ENCODE results near the gene UBAP2. TPM values are rescaled to one million over a fixed set of nuclear protein-coding genes. Genes with fewer than 3 reads are reported as not detected.

UBAP2 gene
- polyA plus RNA-seq, 1 donor = 92.0 TPM

- no peak for DNase-seq
These were observed 126.5 kb downstream of the UBAP2 start for GRCh38 chr9:33921967-33922895.

GRCh38 chr9:33919276-33919897, 129.3 kb downstream of the UBAP2 start:
- DNase-seq = no peak

DNA sequence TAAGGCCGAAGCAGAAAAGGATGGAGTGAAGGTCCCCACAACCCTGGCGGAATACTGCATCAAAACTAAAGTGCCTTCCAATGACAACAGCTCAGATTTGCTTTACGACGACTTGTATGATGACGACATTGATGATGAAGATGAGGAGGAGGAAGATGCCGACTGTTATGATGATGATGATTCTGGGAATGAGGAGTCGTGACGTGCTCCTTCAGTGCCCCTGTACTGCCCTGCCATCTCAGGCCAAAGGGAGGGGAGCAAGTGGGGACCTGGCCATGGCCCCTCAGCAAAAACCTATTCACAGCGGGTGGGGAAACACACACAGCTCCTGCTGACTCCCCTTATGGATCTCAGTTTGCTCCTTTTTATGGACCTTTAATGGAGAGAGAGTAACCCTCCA, 131.7 kb downstream of the UBAP2 start:
- no peak for DNase-seq

DNA sequence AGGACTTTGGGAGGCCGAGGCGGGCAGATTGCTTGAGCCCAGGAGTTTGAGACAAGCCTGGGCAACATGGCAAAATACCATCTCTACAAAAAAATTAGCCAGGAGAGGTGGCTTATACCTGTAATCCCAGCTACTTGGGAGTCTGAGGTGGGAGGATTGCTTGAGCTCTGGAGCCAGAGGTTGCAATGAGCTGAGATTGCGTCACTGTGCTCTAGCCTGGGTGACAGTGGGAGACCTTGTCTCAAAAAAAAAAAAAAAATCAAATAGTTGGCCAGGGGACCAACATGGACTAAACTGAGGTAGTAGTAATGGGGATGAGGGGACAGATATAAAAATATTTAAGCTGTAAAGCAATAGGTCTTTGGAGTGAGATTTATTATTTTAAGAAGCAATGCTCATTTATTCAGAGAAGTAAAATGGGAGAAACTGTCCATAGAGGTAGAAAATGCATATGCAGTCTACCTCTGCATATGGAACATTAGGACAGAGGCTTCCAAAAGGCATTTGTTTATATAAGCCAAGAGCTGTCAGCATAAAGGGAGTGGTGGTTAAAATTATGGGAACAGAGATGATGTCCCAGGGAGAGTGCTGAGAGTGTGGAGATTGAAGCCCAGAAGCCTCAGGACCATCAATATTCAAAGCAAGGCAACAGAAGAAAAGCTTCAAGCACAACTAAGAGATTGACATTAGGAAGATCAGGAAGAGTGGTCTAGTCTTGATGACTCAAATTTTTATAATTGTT, 133.6 kb downstream of the UBAP2 start:
- DNase-seq = no peak

DNA sequence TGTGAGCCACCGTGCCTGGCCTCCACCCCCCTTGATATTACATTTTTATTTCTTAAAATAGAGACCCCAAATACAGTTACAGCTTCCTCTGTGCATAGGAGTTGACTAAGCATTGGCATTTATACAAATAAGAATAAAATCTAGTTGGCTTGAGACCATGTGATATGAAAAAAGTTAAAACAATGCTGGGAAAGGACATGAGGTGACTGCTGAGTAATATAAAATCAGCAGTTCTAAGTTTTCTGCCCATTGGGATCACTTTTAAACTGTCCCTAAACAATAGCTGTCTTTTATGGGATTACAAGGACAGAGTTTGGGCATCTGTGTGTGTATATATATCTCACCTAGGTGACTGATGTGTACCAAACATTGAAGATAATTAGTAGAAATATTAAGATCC, 135.1 kb downstream of the UBAP2 start:
- DNase-seq = no peak

GRCh38 chr9:33908749-33909148, 139.9 kb downstream of the UBAP2 start:
- no peak for DNase-seq

DNA sequence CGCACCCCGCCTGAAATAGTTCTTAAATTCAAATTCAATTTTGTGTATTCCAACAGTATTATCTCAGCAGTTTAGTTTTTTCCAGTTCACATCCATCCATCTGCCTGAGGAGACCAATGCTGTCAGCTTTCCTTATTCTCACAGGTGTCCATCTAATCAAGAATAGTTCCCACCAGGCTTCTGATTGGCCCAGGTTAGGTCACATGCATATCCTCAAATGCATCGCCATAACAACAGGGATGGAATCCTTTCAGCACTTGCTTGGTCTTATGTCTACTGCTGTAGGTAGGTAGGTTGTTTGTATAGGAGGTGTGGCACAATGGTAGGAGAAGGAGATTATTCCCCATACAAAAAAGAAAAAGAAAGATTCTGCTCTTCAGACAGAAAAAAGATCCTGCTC, 140.6 kb downstream of the UBAP2 start:
- DNase-seq = no peak

DNA sequence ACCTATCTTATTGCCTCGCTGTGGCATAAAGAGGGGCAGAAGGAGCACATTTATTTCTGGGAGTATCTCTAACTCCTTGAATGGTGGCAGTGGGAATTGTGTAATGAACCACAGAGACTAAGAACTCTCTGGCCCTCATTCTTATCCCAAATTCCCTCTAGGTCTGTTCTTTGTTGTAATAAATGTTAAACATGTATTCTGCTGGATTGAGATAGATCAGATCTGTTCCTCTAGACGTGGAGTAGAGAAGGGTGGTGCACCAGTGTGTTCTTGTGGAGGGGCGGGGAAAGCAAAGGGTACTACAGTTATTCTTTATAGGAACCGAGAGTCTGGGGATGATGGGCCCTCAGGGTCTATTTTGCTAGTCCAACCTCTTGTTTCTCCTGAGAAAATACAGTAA, 141.3 kb downstream of the UBAP2 start:
- DNase-seq = no peak

GRCh38 chr9:33906769-33907168, 141.9 kb downstream of the UBAP2 start:
- no peak for DNase-seq

- DNase-seq = no peak
These were observed 143.6 kb downstream of the UBAP2 start for GRCh38 chr9:33905137-33905536.

DNA sequence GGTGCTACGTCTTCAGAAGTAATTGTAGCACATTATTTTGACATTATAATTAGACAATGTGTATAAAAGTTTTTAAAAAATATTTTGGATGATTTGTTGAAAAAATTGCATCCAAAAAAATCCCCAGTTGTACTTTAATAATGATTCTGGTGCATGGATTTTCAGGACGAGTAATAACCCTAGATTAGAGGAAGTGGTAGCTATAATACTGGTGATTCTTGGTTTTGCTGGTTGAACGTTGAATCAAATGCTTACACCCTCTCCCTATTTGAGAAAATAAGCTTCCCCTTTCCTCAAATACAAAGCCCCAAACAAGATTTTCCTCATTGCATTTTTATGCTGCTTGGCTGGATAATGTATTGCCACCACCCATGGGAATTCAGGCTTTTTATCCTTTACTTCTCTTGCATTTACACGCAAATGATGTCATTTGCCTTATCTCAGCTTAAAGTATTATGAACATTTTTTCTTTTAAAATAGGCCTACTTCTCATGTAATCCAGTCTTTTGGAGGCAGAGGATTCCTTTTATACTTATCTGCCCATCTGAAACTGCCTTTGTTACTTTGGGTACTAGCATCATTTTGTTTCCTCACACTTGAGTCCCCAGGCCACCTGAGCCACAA, 145.4 kb downstream of the UBAP2 start:
- no peak for DNase-seq

- no peak for DNase-seq
These were observed 154.4 kb downstream of the UBAP2 start for GRCh38 chr9:33894316-33894715.

DNA sequence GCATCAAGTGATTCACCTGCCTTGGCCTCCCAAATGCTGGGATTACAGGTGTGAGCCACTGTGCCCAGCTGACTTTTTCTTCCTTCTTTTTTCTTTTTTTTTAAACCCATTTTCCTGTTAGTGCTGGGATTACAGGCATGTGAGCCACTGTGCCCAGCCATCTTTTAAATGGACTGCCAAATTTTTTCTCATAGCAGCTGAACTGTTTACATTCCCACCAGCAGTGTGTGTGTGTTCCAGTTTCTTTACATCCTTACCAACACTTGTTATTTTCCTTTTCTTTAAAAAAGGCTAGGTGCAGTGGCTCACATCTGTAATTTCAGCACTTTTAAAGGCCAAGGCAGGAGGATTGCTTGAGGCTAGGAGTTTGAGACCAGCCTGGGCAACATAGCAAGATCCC, 154.8 kb downstream of the UBAP2 start:
- DNase-seq = no peak

GRCh38 chr9:33885948-33886347, 162.7 kb downstream of the UBAP2 start:
- no peak for DNase-seq

- DNase-seq = peak; percentile 45
These were observed 163.6 kb downstream of the UBAP2 start for GRCh38 chr9:33884856-33885701.

DNA sequence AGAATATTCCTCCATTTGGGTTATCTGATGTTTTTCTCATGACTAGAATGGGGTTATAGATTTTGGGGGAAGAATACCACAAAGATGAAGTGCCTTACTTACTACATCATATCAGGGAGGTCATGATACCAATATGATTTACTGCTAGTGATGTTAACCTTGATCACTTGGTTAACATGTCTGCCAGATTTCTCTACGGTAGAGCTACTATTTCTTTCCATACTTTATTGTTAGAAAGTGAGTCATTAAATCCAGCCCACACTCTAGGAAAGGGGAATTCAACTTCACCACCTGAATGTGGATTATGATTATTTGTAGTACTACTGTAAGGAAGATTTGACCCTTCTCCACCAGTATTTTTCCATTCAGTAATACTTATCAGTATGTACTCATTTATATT, 167.1 kb downstream of the UBAP2 start:
- DNase-seq = no peak

- DNase-seq = no peak
These were observed 168.2 kb downstream of the UBAP2 start for GRCh38 chr9:33880211-33881089.

DNA sequence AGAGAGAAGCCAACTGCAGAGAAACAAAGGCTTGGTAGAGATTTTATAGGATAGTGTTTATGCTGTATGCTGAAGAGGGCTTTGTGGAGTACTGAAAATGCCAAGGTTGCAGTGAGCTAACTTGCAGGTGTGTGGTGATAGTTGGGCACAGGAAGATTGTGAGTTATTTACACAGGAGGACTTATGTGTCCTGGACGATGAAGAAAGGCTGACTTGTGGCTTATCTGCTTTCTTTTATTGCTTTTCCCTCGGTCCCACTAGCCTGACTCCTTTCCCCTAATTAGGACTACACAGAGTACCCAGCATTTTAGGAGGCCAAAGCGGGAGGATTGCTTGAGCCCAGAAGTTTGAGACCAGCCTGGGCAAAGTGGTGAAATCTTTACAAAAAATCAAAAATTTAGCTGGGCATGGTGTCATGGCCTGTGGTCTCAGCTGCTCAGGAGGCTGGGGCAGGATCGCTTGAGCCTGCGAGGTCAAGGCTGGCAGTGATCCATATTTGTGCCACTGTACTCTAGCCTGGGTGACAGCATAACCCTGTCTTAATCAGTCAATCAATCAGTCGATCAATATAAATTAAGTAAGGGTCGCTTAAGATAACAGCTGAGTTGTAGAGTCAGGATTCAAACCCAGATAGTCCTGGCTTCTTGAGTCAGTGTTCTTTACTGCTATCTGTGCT, 169.9 kb downstream of the UBAP2 start:
- no peak for DNase-seq

GRCh38 chr9:33877727-33878489, 170.8 kb downstream of the UBAP2 start:
- no peak for DNase-seq
